ENCODE measurements around the gene NIPAL1.

- TF ChIP-seq CTCF (IDR thresholded peaks at IDR 0.05; ENCODE audit: extremely low read depth in 1 of 2, insufficient read depth in 1 of 2, low read depth in 1 of 2, low read length in 2 of 2) (no peak), POLR2A (IDR thresholded peaks at IDR 0.05; ENCODE audit: low read depth, low read length) (no peak), POLR2AphosphoS5 (IDR thresholded peaks at IDR 0.05; ENCODE audit: insufficient read depth, low read depth, low read length) (no peak)
Measured at GRCh38 chr4:48068182-48068581, 51.6 kb downstream of the NIPAL1 start.
